Stimulated activated CD4-positive, alpha-beta T cell treated with anti-CD3 and anti-CD28 coated beads, Interleukin-2, amount 100 ng/mL, for 48 hours (primary cell): ENCODE results near the gene SLC25A5.
"Not testable (repeated sequence)": the region's sequence is repeated elsewhere in the genome, so short reads cannot be mapped to it uniquely, and the experiment has no call there.

ENCODE experiments used
- DNase-seq, 2 donors: peaks; one replicate each; pipeline ENCODE4 v3.0.0-alpha.2; 2020

Gene SLC25A5

DNA sequence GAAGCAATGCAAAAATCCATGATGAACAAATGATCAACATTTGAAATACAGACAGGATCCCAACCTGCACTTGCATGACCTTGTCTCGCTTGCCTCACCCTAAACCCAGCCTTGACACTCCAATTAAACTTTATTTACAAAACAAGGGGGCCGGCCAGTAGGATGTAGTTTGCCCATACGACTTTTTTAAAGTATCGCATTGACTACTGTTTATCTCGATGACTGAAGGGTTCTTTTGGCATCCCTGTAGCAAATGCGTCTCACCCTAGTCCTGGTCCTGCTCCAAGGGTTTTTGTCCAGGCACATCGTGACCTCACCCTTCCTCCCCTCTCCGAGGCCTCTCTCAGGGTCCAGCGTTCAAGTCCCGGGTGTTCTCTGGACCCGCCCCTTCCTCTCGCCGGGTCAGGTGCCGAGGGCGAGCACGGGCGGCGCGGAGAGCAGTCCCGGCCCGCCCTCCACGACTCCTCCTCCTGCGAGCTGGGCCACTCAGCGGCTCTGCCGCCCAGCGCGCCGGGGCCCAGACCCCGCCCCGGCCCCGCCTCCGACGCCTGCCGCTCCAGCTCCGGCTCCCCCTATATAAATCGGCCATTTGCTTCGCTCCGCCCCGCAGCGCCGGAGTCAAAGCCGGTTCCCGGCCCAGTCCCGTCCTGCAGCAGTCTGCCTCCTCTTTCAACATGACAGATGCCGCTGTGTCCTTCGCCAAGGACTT is at the start of gene SLC25A5:
TSS of gene SLC25A5 (plus strand) at position 603 of the 709 bp plus-strand sequence. CDS start at position 675, 72 bp downstream.
- DNase-seq: peak; percentile 65 to 70

GRCh38 chrX:119419146-119419545 is 49.1 kb upstream of the SLC25A5 start:
- DNase-seq: no peak

- no peak for DNase-seq
Measured at GRCh38 chrX:119419898-119420297, 48.3 kb upstream of the SLC25A5 start.

DNA sequence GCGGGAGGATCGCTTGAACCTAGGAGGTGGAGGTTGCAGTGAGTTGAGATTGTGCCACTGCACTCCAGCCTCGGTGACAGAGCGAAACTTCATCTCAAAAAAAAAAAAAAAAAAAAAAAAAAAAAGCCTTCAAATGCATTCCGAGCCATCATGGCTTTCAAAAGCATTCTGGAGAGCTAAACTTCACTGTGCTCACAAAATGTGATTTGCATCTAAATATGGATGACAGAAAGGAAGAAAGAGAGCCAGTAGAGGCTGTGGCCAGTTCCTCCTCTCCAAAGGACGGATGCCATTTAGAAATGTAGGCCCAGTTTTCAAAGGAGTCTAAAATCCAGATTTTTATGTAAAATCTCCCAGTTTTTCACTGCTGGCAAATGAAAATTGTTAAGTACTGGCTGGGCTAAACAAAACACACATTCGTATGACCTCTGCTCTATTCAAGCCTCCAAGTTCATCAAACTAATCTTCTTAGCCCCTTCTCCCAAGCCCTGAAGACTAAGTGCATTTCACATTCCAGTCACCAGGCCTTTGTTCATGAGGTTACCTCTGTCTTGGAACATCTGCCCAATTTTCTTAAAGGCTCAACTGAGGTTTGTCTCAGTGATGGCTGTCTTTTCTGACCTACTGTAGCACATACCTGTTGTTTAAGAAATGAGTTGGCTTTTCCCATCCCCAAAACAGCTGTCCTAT is 47.1 kb upstream of the SLC25A5 start:
- DNase-seq: no peak

DNA sequence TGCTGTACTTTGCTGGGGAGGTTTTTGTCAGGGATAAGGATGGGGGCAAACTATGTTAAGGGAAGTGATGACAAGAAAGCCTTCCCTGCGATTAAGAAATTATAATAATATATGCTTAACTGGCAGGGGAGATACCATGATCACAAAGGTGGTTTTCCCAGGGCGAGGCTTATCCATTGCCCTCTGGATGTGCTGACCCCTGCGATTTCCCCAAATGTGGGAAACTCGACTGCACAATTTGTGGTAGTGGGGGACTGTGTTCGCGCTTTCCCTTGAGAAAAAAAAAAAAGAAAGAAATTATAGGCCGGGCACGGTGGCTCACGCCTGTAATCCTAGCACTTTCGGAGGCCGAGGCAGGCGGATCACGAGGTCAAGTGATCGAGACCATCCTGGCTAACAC is 44.6 kb upstream of the SLC25A5 start:
- peak in 1 of 2 donors; percentile 14 for DNase-seq

GRCh38 chrX:119424999-119425398 is 43.2 kb upstream of the SLC25A5 start:
- no peak for DNase-seq

DNA sequence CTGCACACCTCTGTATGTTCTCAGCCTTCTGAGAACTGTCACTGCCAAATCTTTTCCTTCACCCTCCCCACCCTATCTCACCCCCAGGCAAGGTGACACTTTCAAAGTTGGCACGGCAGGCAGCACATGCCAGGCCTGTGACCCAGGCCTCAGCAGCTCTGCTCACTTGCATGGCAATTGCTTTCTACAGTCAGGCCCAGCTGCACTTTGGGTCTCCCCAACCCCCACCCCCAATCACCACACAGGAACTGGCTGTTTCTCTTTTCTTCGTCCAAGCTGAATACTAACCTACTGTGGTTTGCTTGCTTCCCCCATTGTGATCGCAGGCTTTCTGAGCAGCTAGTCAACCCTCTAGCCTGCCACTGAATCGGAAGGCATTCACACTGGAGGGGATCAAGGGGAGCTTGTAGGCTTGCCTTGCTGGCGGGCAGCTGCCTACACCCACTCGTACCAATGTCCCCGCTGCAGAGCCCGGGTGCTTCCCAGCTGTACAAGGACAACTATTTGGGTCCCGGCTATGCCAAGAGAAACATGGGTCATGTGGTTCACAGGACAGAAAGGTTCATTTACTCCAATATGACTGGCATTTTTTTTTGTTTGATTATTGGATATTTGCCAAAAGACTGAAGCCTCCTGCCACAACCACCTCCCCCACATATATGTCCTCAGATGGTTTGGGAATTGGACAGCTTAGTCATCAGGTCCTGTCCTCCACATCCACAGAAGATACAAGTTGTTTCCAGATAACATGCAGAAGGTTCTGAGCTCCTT is 41.0 kb upstream of the SLC25A5 start:
- DNase-seq: no peak

- no peak for DNase-seq
Measured at GRCh38 chrX:119427795-119428185, 40.5 kb upstream of the SLC25A5 start.

DNA sequence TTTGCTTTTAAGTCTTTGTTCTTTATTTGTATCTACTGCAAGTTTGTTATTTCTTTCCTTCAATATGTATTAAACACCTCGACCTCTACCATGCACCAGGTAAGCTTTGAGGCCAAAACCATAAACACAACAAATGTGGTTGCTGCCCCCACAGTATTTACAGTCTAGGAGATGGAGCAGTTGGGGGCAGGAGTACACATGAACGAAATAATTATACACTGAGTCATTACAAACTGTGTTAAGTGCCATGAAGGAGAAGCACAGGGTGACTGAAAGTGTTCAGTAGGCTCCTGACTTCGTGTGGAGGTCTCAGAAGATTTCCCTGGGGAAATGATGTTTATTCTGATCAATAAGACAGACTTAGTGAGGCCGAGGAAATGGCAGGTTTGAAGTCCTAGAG is 38.8 kb upstream of the SLC25A5 start:
- no peak for DNase-seq

DNA sequence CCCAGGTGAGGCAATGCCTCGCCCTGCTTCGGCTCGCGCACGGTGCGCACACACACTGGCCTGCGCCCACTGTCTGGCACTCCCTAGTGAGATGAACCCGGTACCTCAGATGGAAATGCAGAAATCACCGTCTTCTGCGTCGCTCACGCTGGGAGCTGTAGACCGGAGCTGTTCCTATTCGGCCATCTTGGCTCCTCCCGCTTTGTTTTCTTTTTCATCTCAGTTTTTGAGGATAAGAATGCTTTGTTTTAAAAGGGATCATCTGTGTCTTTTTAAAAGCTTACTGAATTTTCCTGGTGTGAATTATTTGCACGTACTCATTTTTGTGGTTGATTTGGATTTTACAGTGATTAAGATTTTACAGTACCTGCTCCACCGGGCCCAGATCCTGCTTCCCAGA is 26.9 kb upstream of the SLC25A5 start:
- not testable (repeated sequence) for DNase-seq

- no peak for DNase-seq
Measured at GRCh38 chrX:119442286-119442685, 26.0 kb upstream of the SLC25A5 start.

DNA sequence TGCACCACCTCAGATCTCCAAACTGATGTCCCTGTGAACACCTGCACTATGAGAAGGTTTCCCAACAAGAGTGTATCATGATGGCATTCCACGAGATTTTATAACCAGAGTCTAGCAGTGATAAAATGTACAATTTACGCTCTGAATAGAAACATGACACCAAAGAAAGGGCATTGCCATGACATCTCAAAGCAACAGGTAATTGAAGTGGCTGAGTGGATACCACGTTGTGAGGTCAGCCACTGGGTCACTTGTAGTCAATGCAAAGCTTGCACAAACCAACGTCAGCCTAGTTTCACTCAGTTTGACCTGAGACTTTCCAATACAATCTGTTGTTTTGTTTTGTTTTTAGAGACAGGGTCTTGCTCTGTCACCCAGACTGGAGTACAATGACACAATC is 15.0 kb upstream of the SLC25A5 start:
- DNase-seq: no peak

DNA sequence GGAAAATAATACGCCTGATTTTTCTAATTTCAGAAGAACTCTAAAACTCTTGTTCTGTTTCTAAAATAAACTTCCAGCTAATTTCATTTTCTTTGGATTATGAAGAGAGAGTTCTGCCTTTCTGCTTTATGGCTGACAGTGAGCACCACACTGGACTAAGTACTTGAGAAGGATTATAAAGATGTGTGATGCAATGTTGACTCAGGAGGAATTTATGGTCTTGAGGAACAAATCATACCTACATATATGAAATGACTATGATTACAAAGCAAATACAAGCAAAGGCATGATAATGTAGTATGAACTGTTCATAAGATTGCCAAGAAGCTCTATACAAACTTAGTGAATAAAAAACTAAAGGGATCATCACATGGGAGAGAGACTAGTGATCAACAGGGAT is 13.0 kb upstream of the SLC25A5 start:
- no peak for DNase-seq

DNA sequence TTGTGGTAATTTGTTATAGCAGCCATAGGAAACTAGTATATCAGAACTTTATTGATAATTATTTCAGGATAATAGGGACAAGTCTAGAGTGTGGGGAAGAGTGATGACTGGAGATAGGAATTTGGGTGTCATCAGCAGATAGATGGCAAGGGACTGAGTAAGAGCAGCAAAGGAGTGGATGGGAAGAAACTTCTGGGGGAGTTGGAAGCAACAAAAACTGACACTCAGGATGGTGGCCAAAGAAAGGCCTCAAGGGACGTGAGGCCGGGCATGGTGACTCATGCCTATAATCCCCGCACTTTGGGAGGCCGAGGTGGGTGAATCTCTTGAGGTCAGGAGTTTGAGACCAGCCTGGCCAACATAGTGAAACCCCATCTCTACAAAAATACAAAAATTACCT is 9.1 kb upstream of the SLC25A5 start:
- DNase-seq: no peak

DNA sequence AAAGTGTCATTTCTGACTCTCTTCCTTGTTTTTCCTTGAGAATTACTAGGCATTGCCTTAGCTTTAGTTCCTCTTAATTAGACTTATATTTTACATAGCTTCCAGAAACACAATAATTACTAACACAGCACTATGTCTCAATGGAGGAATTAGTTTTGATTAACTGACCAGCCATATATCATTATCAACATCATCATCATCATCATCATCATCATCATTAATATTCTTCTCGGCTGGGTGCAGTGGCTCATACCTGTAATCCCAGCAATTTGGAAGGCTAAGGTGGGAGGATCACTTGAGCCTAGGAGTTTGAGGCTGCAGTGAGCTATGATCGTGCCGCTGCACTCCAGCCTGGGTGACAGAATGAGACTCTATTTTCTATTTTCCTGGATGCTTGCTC is 2.7 kb upstream of the SLC25A5 start:
- no peak for DNase-seq

DNA sequence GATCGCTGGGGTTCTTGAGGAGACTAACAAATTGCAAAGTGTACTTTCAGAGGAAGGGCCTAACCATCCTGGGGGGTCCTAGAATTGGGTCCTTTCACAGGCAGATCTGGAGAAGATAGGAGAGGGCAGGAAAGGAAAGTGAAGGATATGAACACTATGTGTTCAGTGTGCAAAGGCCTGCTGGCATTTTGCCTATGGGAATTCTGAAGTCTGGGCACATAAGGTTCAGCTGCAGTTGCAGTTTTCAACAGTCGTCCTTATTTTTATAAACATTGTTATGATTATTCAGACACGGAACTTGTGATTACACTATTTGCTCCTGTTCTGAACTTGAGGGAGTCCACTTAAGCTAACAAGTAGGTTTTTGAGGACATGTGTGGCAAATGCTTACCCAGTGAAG is 1.3 kb upstream of the SLC25A5 start:
- no peak for DNase-seq

- no peak for DNase-seq
Measured at GRCh38 chrX:119467433-119467832, 811 bp upstream of the SLC25A5 start.

- peak; percentile 81 to 88 for DNase-seq
Measured at GRCh38 chrX:119468551-119469312, 488 bp downstream of the SLC25A5 start.

DNA sequence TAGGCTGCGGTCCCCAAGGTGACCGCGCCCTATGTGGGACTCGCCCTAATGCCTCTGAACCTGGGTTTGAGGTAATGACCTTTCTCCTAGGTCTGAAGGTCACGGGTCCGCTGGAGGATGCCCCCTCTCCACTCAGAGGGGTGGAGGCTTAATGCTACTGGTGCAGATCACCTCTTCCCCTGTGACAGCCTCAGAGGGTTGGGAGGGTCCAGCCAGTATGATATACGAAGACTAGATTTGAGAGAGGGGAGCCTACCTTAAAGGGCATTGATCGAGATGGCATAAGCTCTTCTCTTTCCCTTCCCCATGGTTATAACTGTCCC is 1.0 kb downstream of the SLC25A5 start:
- DNase-seq: no peak

GRCh38 chrX:119474615-119475388 is 6.6 kb downstream of the SLC25A5 start:
- no peak for DNase-seq

GRCh38 chrX:119475389-119476101 is 7.3 kb downstream of the SLC25A5 start:
- DNase-seq: no peak

DNA sequence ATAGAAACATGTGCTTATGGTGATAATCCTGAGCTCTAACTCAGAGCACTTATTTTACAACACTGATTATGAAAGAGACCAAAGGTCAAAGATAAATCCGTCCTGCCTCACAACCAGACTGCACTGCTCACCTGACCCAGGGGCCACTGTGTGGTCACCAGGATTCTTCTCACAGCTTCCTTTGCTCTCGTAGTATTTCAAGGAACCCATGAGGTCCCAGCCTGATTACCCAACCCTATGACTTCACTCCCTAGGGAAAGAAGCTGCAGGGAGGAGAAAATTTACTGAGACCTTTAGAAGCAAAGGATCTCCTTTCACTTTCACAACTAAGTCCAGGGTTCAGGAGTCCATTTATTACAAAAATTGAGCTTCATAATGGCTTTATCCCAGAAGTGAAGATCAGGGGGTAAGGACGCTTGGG is 9.6 kb downstream of the SLC25A5 start:
- no peak for DNase-seq
